ENCODE data around the gene SLC25A22.

SLC25A22 gene

GRCh38 chr11:787084-787675, 10.9 kb downstream of the SLC25A22 start:
- TF ChIP-seq CTCF (IDR thresholded peaks at IDR 0.05; ENCODE audit: low read depth, low read length, missing control alignments), result no peak
- H3K4me3 ChIP-seq (ENCODE audit: low read depth, low read length), result no peak overlapping the region
- no peak for DNase-seq (ENCODE audit: low read depth)

- H3K4me3 ChIP-seq (ENCODE audit: low read depth, low read length), result no peak overlapping the region
- TF ChIP-seq CTCF (IDR thresholded peaks at IDR 0.05; ENCODE audit: low read depth, low read length, missing control alignments), result no peak
- DNase-seq (ENCODE audit: low read depth), result no peak
These were observed 11.6 kb downstream of the SLC25A22 start for GRCh38 chr11:786235-787083.

GRCh38 chr11:783581-784015, 14.5 kb downstream of the SLC25A22 start:
- no peak for TF ChIP-seq CTCF (IDR thresholded peaks at IDR 0.05; ENCODE audit: low read depth, low read length, missing control alignments)
- no peak overlapping the region for H3K4me3 ChIP-seq (ENCODE audit: low read depth, low read length)
- DNase-seq (ENCODE audit: low read depth), result no peak

- TF ChIP-seq CTCF (IDR thresholded peaks at IDR 0.05; ENCODE audit: low read depth, low read length, missing control alignments), result no peak
- H3K4me3 ChIP-seq (ENCODE audit: low read depth, low read length), result no peak overlapping the region
These were observed 15.6 kb downstream of the SLC25A22 start for GRCh38 chr11:782264-783174.

GRCh38 chr11:779955-780532, 18.0 kb downstream of the SLC25A22 start:
- H3K4me3 ChIP-seq (ENCODE audit: low read depth, low read length), result no peak overlapping the region
- DNase-seq (ENCODE audit: low read depth), result no peak

More at GRCh38 chr11:782264-783174, 15.6 kb downstream of the SLC25A22 start:
- DNase-seq (ENCODE audit: low read depth), result no peak

More at GRCh38 chr11:779955-780532, 18.0 kb downstream of the SLC25A22 start:
- TF ChIP-seq CTCF (IDR thresholded peaks at IDR 0.05; ENCODE audit: low read depth, low read length, missing control alignments), result no peak

All from GM12864 (cell line).